IMR-90 (cell line): ENCODE measurements around the gene SARS1. TPM values are rescaled to one million over a fixed set of nuclear protein-coding genes. Genes with fewer than 3 reads are reported as not detected.

Source experiments
- ATAC-seq: fragments of 200-7000 bp; cut with Tn5 transposase; 2 replicates; pipeline ENCODE4 v1.9.1; 2020; ENCODE audit warnings: low read depth, mild to moderate bottlenecking, moderate library complexity
- BruUV-seq: library from RNA; stranded (reverse); fragments of 400-500 nt; replicated peaks from 2 replicates; lab custom pipeline; 2021; lab: Mats Ljungman, UMichigan
- CTCF ChIA-PET: fragments of 300-600 bp; formaldehyde crosslinking; extraction: SDS; loops from one replicate; lab custom pipeline; 2021; ENCODE audit warnings: antibody characterized with exemption; lab: Yijun Ruan, JAX
- POLR2A ChIA-PET: fragments of 300-600 bp; sonication (Branson Sonifier 250); formaldehyde crosslinking; loops from one replicate; lab custom pipeline; 2022; ENCODE audit warnings: antibody characterized with exemption; ENCODE audit not compliant: unreplicated experiment; lab: Charles Lee
- DNase-seq: peaks from one replicate; pipeline ENCODE4 v3.0.0; 2013
- H2AFZ ChIP-seq: replicated peaks from 2 replicates; pipeline ENCODE3; 2013; ENCODE audit warnings: low read length, mild to moderate bottlenecking; ENCODE audit not compliant: poor library complexity
- H2AK5ac ChIP-seq: 2 replicates; pipeline ENCODE4 v1.6.1; 2013; ENCODE audit warnings: low read depth, low read length, inconsistent platforms
- H2AK9ac ChIP-seq: replicated peaks from 2 replicates; pipeline ENCODE3; 2013; ENCODE audit warnings: mild to moderate bottlenecking, low read depth, low read length, moderate library complexity; ENCODE audit not compliant: poor library complexity
- H2BK120ac ChIP-seq: 2 replicates; pipeline ENCODE4 v1.6.1; 2013; ENCODE audit warnings: low read depth, low read length, inconsistent platforms
- H2BK15ac ChIP-seq: 3 replicates; pipeline ENCODE4 v1.6.1; 2013; ENCODE audit warnings: low read depth, low read length, inconsistent platforms
- H2BK20ac ChIP-seq: 2 replicates; pipeline ENCODE4 v1.6.1; 2013; ENCODE audit warnings: low read depth, mild to moderate bottlenecking, inconsistent platforms, low read length, moderate library complexity
- H2BK5ac ChIP-seq: 2 replicates; pipeline ENCODE4 v1.6.1; 2013; ENCODE audit warnings: mild to moderate bottlenecking, low read depth, low read length, inconsistent platforms; ENCODE audit not compliant: poor library complexity, severe bottlenecking
- H3K14ac ChIP-seq: replicated peaks from 2 replicates; pipeline ENCODE4 v1.6.1; 2013; ENCODE audit warnings: low read depth, low read length, inconsistent platforms
- H3K18ac ChIP-seq: 2 replicates; pipeline ENCODE4 v1.6.1; 2013; ENCODE audit warnings: low read depth, low read length, control low read depth
- H3K23ac ChIP-seq: 2 replicates; pipeline ENCODE4 v1.6.1; 2013; ENCODE audit warnings: low read depth, low read length, inconsistent platforms
- H3K27ac ChIP-seq: 2 replicates; pipeline ENCODE4 v1.5.1; 2013; ENCODE audit warnings: mild to moderate bottlenecking, control low read depth, low read length; ENCODE audit not compliant: insufficient read depth
- H3K27me3 ChIP-seq: 2 replicates; pipeline ENCODE4 v1.6.1; 2013; ENCODE audit warnings: low read length; ENCODE audit not compliant: control insufficient read depth, insufficient read depth
- H3K36me3 ChIP-seq: 2 replicates; pipeline ENCODE4 v1.6.1; 2013; ENCODE audit warnings: low read length, mixed read lengths; ENCODE audit not compliant: control insufficient read depth, insufficient read depth
- H3K4ac ChIP-seq: 2 replicates; pipeline ENCODE4 v1.6.1; 2013; ENCODE audit warnings: low read depth, low read length, inconsistent platforms
- H3K4me1 ChIP-seq: 2 replicates; pipeline ENCODE4 v1.6.1; 2013; ENCODE audit warnings: low read length, mixed read lengths; ENCODE audit not compliant: control insufficient read depth, insufficient read depth
- H3K4me2 ChIP-seq: 2 replicates; pipeline ENCODE4 v1.6.1; 2013; ENCODE audit warnings: low read depth, mild to moderate bottlenecking, control low read depth, low read length, moderate library complexity
- H3K4me3 ChIP-seq: 2 replicates; pipeline ENCODE4 v1.5.1; 2013; ENCODE audit warnings: low read depth, mild to moderate bottlenecking, control low read depth, low read length, moderate library complexity; ENCODE audit not compliant: insufficient read depth
- H3K56ac ChIP-seq: 2 replicates; pipeline ENCODE4 v1.6.1; 2013; ENCODE audit warnings: low read length, inconsistent platforms; ENCODE audit not compliant: insufficient read depth; ENCODE audit errors: extremely low read depth
- H3K79me1 ChIP-seq, 2 experiments: 2 replicates each; pipeline ENCODE4 v1.6.1; 2013; ENCODE audit warnings: low read length in 2 of 2, inconsistent platforms in 1 of 2, low read depth in 1 of 2
- H3K9ac ChIP-seq: 2 replicates; pipeline ENCODE4 v1.6.1; 2013; ENCODE audit warnings: low read depth, low read length, control low read depth
- H3K9me1 ChIP-seq: 2 replicates; pipeline ENCODE4 v1.6.1; 2013; ENCODE audit warnings: low read length, inconsistent platforms; ENCODE audit not compliant: insufficient read depth
- H3K9me3 ChIP-seq: 2 replicates; pipeline ENCODE4 v1.6.1; 2013; ENCODE audit warnings: low read length; ENCODE audit not compliant: control insufficient read depth, insufficient read depth
- H4K20me1 ChIP-seq: 2 replicates; pipeline ENCODE4 v1.6.1; 2013; ENCODE audit warnings: low read length, inconsistent platforms; ENCODE audit not compliant: insufficient read depth
- H4K5ac ChIP-seq: 2 replicates; pipeline ENCODE4 v1.6.1; 2013; ENCODE audit warnings: mild to moderate bottlenecking, low read depth, low read length, control low read depth
- H4K8ac ChIP-seq, 2 experiments: 2 replicates each; pipeline ENCODE4 v1.6.1; 2013; ENCODE audit warnings: low read depth in 2 of 2, low read length in 2 of 2, control low read depth in 1 of 2, inconsistent platforms in 1 of 2
- H4K91ac ChIP-seq: 2 replicates; pipeline ENCODE4 v1.6.1; 2013; ENCODE audit warnings: low read depth, low read length, inconsistent platforms; ENCODE audit not compliant: insufficient read depth
- CEBPB ChIP-seq: IDR thresholded peaks from 2 replicates; pipeline ENCODE4 v1.6.1; 2012; ENCODE audit warnings: low read depth, low read length, improper control_type of control experiment
- CHD1 ChIP-seq: IDR thresholded peaks from 2 replicates; pipeline ENCODE4 v1.6.1; 2012; ENCODE audit warnings: low read depth, low read length, improper control_type of control experiment
- FOS ChIP-seq: fragments of 150-350 bp; IDR thresholded peaks from 2 replicates; pipeline ENCODE4 v1.6.1; 2016; ENCODE audit warnings: low read depth, low read length
- MAZ ChIP-seq: IDR thresholded peaks from 2 replicates; pipeline ENCODE4 v1.6.1; 2012; ENCODE audit warnings: low read depth, mild to moderate bottlenecking, low read length, improper control_type of control experiment, moderate library complexity, borderline replicate concordance
- MXI1 ChIP-seq: IDR thresholded peaks from 2 replicates; pipeline ENCODE4 v1.6.1; 2012; ENCODE audit warnings: low read depth, mild to moderate bottlenecking, low read length, moderate library complexity, borderline replicate concordance
- POLR2A ChIP-seq: IDR thresholded peaks from 2 replicates; pipeline ENCODE4 v1.6.1; 2012; ENCODE audit warnings: mild to moderate bottlenecking, low read depth, low read length
- RCOR1 ChIP-seq: IDR thresholded peaks from 2 replicates; pipeline ENCODE4 v1.6.1; 2012; ENCODE audit warnings: mild to moderate bottlenecking, low read length, improper control_type of control experiment; ENCODE audit not compliant: insufficient replicate concordance
- SMC3 ChIP-seq: fragments of 150-350 bp; IDR thresholded peaks from 2 replicates; pipeline ENCODE4 v1.6.1; 2016; ENCODE audit warnings: low read depth, mild to moderate bottlenecking, antibody characterized with exemption, low read length, moderate library complexity
- WGBS, 2 experiments: methylation state at CpG; one replicate each; pipeline versions ENCODE4 v1.1.5 to v1.1.7; 2013; ENCODE audit warnings: missing lambda C conversion rate in 2 of 2; ENCODE audit not compliant: insufficient read length in 1 of 2; ENCODE audit errors: extremely low coverage in 2 of 2; 5-methylcytosine and 5-hydroxymethylcytosine counted together
- dilution Hi-C: fragments of 300-500 bp; cut with HindIII; formaldehyde crosslinking; loops from one replicate; pipeline ENCODE4 v1.14.3; 2018; ENCODE audit warnings: low sequenced_read_pairs; ENCODE audit not compliant: unreplicated experiment
- in situ Hi-C: fragments of 300-500 bp; cut with MboI; formaldehyde crosslinking; loops from 3 replicates; pipeline ENCODE4 v1.14.3; 2019; ENCODE audit warnings: low sequenced_read_pairs, inconsistent platforms, mixed read lengths
- intact Hi-C: fragments of 100-400 bp; cut with micrococcal nuclease; formaldehyde crosslinking; loops from 2 replicates; pipeline ENCODE4 v1.10.0; 2022
- polyA plus RNA-seq, 3 experiments: library from polyadenylated mRNA; depleted of rRNA; stranded (reverse); fragments of >200 nt; gene quantifications; 2 replicates each; pipeline ENCODE4 v1.2.3, GENCODE V29; 2012; ENCODE audit warnings: low replicate concordance in 1 of 3
- total RNA-seq: library from RNA; depleted of rRNA; stranded (reverse); fragments of >200 nt; gene quantifications from 2 replicates; pipeline ENCODE4 v1.2.3, GENCODE V29; 2012
- TF ChIP-seq, protein P1 (sequence below): fragments of 150-350 bp; IDR thresholded peaks from 2 replicates; pipeline ENCODE4 v1.6.1; 2017; ENCODE audit warnings: mild to moderate bottlenecking, antibody characterized with exemption, low read length, low read depth

SARS1 gene
- total and polyA plus RNA-seq, 2 of the 4 experiments (the other 2 are of a cell fraction): 231 to 348 TPM

DNA sequence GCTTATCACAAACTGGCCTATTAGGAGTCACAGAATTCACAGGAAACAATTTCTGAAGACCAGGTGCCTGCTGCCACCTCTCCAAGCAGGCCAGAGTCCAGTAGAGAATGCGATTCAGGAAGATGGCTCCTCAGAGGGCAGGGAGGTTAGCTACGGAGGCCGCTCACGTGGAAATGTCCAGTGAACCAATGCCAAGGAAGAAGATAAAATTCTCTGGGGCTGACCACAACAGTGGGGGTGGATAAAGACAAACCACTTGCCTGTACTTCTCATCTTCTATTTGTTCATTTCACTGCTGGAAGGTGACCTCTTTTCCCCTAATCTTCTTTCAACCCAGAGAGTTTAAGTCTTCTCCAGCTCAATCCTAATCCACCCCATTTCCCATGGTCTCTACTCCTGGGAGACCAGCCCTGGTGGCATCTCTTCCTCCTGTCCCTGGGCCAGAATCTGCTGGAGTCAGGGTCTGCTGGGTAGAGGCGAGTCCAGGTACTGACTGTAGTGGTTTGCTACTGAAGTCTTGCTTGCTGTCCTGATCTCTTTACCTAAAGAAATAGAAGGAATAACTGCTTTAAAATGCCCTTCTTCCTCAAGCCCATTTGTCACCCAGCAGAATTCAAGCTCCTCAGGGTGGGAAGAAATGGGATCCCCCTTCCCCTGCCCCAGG lies 66.0 kb downstream of the SARS1 start:
- Histone ChIP-seq H2AK5ac (no peak overlapping the region), H2BK20ac (no peak overlapping the region), H3K4me1 (peaks cover 15% of the 10 kb centered on the region), H3K27ac (no peak overlapping the region), H2AK9ac (no peak overlapping the region), H3K36me3 (peaks cover 6% of the 10 kb centered on the region), H4K5ac (no peak overlapping the region), H3K79me1 (peaks cover 15 to 56% of the 10 kb centered on the region in 2 experiments), H3K4me2 (no peak overlapping the region), H3K9ac (no peak overlapping the region), H3K4ac (no peak overlapping the region), H4K91ac (no peak overlapping the region), H3K4me3 (no peak overlapping the region), H2BK5ac (no peak overlapping the region), H3K27me3 (no peaks in the 10 kb centered on the region), H2BK120ac (no peak overlapping the region), H4K20me1 (no peaks in the 10 kb centered on the region), H4K8ac (no peak overlapping the region), H3K18ac (no peak overlapping the region), H2BK15ac (no peak overlapping the region), H3K14ac (no peak overlapping the region), H3K9me1 (peaks cover 9% of the 10 kb centered on the region; the same call in 1 of the 2 replicates), H3K9me3 (no peaks in the 10 kb centered on the region), H3K23ac (no peak overlapping the region; the same call in 1 of the 2 replicates), H2AFZ (no peak overlapping the region), H3K56ac (no peak overlapping the region)
- dilution Hi-C loops (no loop called here), intact Hi-C loops (loop anchor here (10.0 kb wide), 1 partner anchor 345 kb away; no protein-coding TSS in a partner anchor), in situ Hi-C loops (loop anchor here (5.0 kb wide), 1 partner anchor 118 kb away; the partner anchor contains the start of gene SORT1)
- WGBS, 2 experiments: no CpG with 5 or more reads among the region's 5 CpGs
- no peak for TF ChIP-seq CEBPB
- TF ChIP-seq RCOR1: no peak
- TF ChIP-seq POLR2A: no peak
- no peak for TF ChIP-seq MAZ
- no peak for TF ChIP-seq SMC3
- no peak for TF ChIP-seq CHD1
- no peak for TF ChIP-seq FOS
- TF ChIP-seq, protein P1, sequence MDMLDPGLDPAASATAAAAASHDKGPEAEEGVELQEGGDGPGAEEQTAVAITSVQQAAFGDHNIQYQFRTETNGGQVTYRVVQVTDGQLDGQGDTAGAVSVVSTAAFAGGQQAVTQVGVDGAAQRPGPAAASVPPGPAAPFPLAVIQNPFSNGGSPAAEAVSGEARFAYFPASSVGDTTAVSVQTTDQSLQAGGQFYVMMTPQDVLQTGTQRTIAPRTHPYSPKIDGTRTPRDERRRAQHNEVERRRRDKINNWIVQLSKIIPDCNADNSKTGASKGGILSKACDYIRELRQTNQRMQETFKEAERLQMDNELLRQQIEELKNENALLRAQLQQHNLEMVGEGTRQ: no peak
- TF ChIP-seq MXI1: no peak
- BruUV-seq: no TSS peak
- DNase-seq: no peak
- POLR2A ChIA-PET: no interaction called here
- no peak for ATAC-seq
- CTCF ChIA-PET: no interaction called here
